Sigmoid colon (tissue), 4 donors: ENCODE measurements around the gene SMYD3.

Source experiments
- CTCF ChIP-seq, 4 experiments: fragments of 450-650 bp in 3 of 4; fragments of 200-600 bp in 1 of 4; IDR thresholded peaks; one replicate each; pipeline ENCODE4 v1.5.1; 2016 to 2019; ENCODE audit warnings: antibody characterized with exemption in 4 of 4, mild to moderate bottlenecking in 3 of 4, moderate library complexity in 2 of 4
- EP300 ChIP-seq, 4 donors: sonication (generic); formaldehyde crosslinking; IDR thresholded peaks; one replicate each; pipeline ENCODE4 v1.6.1; 2017; ENCODE audit warnings: antibody characterized with exemption in 4 of 4
- POLR2A ChIP-seq, 2 donors: fragments of 450-650 bp; IDR thresholded peaks; one replicate each; pipeline ENCODE4 v1.6.1; 2016; ENCODE audit warnings: antibody characterized with exemption in 2 of 2, mild to moderate bottlenecking in 2 of 2, moderate library complexity in 2 of 2
- POLR2AphosphoS5 ChIP-seq, 4 donors: sonication (generic); formaldehyde crosslinking; IDR thresholded peaks; one replicate each; pipeline ENCODE4 v1.6.1; 2017; ENCODE audit warnings: antibody characterized with exemption in 4 of 4

- no peak for TF ChIP-seq CTCF (IDR thresholded peaks at IDR 0.05)
- TF ChIP-seq POLR2AphosphoS5 (IDR thresholded peaks at IDR 0.05), result no peak
- TF ChIP-seq POLR2A (IDR thresholded peaks at IDR 0.05), result no peak
- TF ChIP-seq EP300 (IDR thresholded peaks at IDR 0.05), result no peak
These were observed 58.7 kb downstream of the SMYD3 start for GRCh38 chr1:246448373-246448772.
